UCSD-AML1 (cell line): Measurements from ENCODE around the gene LSM14A.
"Not testable (repeated sequence)": the region's sequence is repeated elsewhere in the genome, so short reads cannot be mapped to it uniquely, and the experiment has no call there.

Source experiments
- DNase-seq: peaks from one replicate; lab custom pipeline; 2025; ENCODE audit not compliant: unreplicated experiment; lab: John Stamatoyannopoulos, UW

The LSM14A gene

DNA sequence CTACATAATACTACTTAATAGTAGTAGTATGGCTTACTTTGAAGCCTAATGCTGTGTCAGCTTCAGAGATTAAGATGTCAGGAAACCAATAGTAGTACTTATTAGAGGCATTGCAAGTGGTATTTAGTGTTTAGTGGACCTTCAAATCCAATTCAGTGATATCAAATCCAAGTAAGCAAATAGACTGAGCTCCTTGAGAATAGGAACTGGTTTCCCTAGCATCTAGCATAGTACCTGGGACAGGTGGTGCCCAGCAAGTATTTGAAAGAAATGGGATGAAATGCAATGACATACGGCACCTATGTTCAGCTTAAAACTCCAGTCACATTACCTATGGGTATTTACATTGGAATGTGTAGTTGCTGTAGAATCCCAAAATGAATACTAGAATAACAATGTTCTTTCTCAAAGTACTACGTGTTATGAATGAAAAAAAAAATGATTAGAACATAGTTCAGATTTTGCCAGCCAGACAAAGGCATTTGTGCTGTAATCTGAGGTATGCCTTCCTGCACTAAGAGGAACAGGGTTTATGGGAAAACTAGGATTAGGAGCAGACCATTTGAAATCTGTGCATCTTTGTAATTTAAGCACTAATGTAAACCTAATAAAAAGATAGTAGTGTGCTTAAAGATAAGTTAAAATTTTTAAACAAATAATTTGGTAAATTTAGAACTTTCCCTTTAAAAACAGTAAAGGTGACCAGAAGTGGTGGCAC lies 17.1 kb downstream of the LSM14A start:
- no peak for DNase-seq

DNA sequence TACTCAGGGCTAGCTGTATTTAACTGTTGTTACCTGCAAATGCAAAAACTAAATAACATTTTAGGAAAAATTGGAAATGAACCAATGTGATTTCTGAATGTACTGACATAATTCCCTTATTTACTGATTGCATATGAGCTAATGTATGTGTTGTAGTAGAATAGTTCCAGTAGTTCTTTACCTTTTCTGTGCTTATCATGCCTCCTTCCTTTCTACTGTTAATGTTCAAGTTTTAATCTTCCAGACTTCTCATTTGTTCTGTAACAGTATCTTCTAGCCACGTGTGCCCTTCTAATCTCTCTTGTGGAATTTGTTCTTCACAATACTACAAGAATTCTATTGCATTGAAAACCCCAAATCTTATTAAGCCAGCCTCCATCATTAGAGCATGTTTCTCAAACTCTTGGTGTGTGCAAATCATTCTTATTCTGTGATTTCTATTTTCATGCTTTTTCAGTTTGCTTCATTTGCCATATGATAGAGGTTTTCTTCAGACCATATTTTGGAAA lies 17.7 kb downstream of the LSM14A start:
- no peak for DNase-seq

- DNase-seq, result no peak
Measured at GRCh38 chr19:34191355-34191962, 19.2 kb downstream of the LSM14A start.

GRCh38 chr19:34193439-34193838 lies 21.1 kb downstream of the LSM14A start:
- no peak for DNase-seq

DNA sequence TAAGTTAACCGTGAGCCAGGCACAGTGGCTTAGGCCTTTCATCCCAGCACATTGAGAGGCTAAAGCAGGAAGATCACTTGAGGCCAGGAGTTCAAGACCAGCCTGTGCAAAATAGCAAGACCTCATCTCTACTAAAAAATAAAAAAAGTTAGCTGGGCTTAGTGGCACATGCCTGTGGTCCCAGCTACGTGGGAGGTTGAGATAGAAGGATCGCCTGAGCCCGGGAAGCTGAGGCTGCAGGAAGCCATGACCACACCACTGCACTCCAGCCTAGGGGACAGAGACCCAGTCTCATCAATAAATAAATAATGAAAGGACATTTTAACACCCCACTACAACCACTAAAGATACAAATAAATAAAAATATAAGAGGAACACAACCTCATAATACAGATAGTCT lies 21.6 kb downstream of the LSM14A start:
- DNase-seq, result no peak

- no peak for DNase-seq
Measured at GRCh38 chr19:34201133-34201532, 28.8 kb downstream of the LSM14A start.

DNA sequence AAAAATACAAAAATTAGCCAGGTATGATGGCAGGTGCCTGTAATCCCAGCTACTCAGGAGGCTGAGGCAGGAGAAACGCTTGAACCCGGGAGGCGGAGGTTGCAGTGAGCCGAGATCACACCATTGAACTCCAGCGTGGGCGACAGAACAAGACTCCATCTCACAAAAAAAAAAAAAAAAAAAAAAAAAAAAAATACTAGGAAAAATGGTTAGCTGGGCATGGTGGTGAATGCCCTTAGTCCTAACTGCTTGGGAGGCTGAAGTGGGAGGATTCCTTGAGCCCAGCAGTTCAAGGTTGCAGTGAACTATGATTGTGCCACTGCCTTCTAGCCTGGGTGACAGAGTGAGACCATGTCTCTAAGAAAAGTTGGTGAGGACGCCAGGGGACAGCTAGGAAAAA lies 33.0 kb downstream of the LSM14A start:
- DNase-seq, result not testable (repeated sequence)

- DNase-seq, result no peak
Measured at GRCh38 chr19:34208291-34208884, 36.1 kb downstream of the LSM14A start.

DNA sequence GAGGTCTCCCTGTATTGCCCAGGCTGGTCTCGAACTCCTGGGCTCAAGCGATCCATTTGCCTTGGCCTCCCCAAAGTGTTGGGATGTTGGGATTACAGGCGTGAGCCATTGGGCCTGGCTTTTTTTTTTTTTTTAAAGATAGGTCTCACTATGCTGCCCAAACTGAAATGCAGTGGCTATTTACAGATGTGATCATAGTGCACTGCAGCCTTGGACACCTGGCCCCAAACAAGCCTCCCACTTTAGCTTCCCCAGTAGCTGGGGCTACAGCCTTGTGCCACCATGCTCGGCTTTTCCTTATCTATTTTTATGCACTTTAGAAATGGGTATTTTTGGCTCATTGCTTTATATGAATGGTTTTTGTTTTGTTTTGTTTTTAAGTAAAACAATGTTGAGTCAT lies 37.4 kb downstream of the LSM14A start:
- DNase-seq, result no peak

GRCh38 chr19:34213283-34213682 lies 41.0 kb downstream of the LSM14A start:
- DNase-seq, result no peak

DNA sequence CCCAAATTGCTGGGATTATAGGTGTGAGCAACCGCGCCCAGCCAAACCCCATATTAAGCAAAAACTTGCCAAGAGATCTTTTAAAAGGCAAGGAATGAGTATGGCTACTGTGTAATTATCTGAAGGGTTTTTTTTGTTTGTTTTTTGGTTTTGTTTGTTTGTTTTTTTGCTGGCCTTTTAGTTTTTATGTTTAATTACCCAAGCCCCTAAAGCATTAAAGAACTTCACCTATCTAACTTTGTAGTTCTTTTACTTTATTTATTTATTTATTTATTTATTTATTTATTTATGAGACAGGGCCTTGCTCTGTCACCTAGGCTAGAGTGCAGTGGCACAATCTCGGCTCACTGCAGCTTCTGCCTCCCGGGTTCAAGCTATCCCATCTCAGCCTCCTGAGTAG lies 41.7 kb downstream of the LSM14A start:
- no peak for DNase-seq

DNA sequence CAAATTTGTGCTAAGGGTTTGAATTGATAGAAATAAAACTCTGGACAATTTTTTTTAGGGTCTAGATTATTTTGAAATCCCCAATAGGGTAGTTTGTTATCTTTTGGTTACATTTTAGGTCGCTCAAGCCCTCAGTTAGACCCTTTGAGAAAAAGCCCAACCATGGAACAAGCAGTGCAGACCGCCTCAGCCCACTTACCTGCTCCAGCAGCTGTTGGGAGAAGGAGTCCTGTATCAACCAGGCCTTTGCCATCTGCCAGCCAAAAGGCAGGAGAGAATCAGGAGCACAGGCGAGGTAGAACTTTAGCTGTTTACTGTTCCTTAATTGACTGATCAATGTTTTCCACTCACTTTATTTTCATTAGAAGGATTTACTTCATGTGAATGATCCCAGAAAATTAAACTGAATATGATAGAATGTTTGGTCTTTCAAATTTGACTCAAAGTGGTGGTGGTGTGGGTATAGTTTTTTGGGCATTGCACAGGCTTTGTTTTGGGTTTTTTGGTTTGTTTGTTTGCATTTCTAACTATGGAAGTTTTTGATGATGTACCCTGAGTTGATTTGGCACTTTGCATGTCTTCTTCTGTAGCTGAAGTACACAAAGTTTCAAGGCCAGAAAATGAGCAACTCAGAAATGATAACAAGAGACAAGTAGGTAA lies 42.8 kb downstream of the LSM14A start:
- no peak for DNase-seq

DNA sequence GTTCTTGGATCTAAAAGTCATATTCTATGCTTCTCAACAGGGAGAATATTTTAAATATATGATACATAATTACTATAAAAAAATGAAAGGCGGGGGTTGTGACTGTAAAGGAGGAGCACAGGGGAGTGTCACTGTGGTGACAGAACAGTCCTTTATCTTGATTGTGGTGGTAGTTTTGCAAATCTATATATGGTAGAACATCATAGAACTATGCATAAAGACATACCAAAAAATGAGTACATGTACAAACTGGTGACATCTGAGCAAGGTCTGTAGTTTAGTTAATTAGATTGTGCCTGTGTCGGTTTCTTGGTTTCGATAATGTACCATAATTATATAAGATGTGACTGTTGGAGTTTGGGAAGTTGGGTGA lies 43.3 kb downstream of the LSM14A start:
- DNase-seq, result no peak

GRCh38 chr19:34216745-34217219 lies 44.5 kb downstream of the LSM14A start:
- not testable (repeated sequence) for DNase-seq

GRCh38 chr19:34217952-34218817 lies 45.9 kb downstream of the LSM14A start:
- DNase-seq, result peak; percentile 18

DNA sequence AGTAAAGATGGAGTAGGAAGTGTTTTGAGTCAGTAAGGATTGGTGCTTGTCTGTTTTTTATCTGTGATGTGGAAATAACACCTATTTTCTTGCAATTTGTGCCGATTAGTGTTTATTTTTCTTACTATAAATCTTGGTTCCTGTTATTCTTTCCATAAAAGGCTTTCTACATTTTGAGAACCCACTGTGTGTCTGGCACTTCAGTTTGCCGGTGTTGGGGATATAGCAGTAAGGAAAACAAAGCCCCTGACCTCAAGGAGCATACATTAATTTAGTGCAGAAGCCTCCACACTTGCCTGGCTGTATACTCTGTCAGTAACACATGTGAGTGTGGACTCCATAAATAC lies 46.5 kb downstream of the LSM14A start:
- no peak for DNase-seq

- DNase-seq, result peak; percentile 26
Measured at GRCh38 chr19:34220472-34221063, 48.3 kb downstream of the LSM14A start.

DNA sequence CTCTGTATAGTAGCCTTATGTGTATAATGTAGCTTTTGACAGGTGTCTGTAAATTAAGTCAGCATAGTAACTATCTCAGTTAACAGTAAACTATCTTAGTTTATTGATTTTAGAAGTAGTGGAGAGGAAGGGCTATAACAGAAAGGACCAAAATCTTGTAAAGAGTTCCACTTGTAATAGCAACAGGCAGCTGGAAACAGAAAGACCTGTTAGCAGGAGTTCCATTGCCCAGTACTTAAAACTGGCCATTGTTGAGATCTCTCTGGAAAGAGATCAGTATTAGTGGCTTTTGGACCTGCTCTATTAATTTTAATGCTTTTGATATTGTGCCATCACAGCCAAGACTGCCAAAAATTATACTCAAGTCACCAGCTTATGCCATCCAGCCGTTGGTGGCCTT lies 50.1 kb downstream of the LSM14A start:
- DNase-seq, result no peak

GRCh38 chr19:34224996-34225658 lies 52.8 kb downstream of the LSM14A start:
- no peak for DNase-seq

- DNase-seq, result no peak
Measured at GRCh38 chr19:34225659-34226015, 53.3 kb downstream of the LSM14A start.
